ENCODE data around the gene PTCRA.

DNA sequence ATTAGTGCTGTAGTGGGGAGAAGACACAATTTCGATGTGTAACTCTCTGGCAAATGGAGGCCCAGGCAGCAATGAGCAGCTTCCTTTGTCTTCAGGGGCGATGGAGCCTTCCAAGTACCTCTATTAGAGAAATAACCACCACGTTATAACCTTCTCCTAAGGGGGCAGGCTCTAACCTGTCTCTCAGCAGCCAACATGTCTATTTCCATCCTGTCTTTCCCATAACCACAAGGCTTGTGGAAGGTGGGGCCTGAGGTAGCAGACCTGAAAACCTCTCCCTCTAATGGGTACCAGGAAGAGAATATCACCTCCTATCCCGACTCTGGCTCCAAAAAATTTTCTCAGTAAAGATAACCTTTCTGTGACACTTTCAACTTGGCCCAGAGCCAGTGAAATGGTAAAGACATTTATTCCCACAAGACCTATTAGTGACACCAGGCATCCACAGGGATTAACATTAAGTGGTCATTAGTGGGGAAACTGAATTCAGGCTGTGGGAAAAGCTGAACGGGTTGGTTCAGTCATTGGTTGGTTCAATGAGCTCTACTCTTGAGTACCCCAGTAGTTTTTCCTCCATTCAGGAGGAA is 59.2 kb downstream of the PTCRA start:
- TF ChIP-seq, protein P1, sequence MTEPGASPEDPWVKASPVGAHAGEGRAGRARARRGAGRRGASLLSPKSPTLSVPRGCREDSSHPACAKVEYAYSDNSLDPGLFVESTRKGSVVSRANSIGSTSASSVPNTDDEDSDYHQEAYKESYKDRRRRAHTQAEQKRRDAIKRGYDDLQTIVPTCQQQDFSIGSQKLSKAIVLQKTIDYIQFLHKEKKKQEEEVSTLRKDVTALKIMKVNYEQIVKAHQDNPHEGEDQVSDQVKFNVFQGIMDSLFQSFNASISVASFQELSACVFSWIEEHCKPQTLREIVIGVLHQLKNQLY (CRISPR knock-in tag; IDR thresholded peaks at IDR 0.05): no peak
- TF ChIP-seq EMX1 (CRISPR knock-in tag; IDR thresholded peaks at IDR 0.05) (no peak), SP1 (CRISPR knock-in tag; conservative IDR thresholded peaks at IDR 0.05) (no peak), GRHL2 (CRISPR knock-in tag; IDR thresholded peaks at IDR 0.05; ENCODE audit: insufficient replicate concordance, severe bottlenecking) (no peak), NR1H2 (CRISPR knock-in tag; IDR thresholded peaks at IDR 0.05) (no peak), SMAD3 (CRISPR knock-in tag; IDR thresholded peaks at IDR 0.05; ENCODE audit: borderline replicate concordance) (no peak), CBFB (CRISPR knock-in tag; IDR thresholded peaks at IDR 0.05; ENCODE audit: low read depth) (no peak), MXD4 (CRISPR knock-in tag; IDR thresholded peaks at IDR 0.05; ENCODE audit: borderline replicate concordance) (no peak), SMAD4 (CRISPR knock-in tag; IDR thresholded peaks at IDR 0.05) (no peak), ELF4 (CRISPR knock-in tag; IDR thresholded peaks at IDR 0.05; ENCODE audit: low read depth) (no peak)
- TF ChIP-seq, protein P2, sequence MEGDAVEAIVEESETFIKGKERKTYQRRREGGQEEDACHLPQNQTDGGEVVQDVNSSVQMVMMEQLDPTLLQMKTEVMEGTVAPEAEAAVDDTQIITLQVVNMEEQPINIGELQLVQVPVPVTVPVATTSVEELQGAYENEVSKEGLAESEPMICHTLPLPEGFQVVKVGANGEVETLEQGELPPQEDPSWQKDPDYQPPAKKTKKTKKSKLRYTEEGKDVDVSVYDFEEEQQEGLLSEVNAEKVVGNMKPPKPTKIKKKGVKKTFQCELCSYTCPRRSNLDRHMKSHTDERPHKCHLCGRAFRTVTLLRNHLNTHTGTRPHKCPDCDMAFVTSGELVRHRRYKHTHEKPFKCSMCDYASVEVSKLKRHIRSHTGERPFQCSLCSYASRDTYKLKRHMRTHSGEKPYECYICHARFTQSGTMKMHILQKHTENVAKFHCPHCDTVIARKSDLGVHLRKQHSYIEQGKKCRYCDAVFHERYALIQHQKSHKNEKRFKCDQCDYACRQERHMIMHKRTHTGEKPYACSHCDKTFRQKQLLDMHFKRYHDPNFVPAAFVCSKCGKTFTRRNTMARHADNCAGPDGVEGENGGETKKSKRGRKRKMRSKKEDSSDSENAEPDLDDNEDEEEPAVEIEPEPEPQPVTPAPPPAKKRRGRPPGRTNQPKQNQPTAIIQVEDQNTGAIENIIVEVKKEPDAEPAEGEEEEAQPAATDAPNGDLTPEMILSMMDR (IDR thresholded peaks at IDR 0.05): no peak

Measured in WTC11 (cell line).